GM19043 (cell line): Measurements from ENCODE around the gene DUS1L.

Experiments
- ATAC-seq: cut with Tn5 transposase; IDR thresholded peaks from one replicate; pipeline ENCODE4 v1.9.1; 2021; ENCODE audit warnings: low read depth; ENCODE audit not compliant: unreplicated experiment

Gene DUS1L

DNA sequence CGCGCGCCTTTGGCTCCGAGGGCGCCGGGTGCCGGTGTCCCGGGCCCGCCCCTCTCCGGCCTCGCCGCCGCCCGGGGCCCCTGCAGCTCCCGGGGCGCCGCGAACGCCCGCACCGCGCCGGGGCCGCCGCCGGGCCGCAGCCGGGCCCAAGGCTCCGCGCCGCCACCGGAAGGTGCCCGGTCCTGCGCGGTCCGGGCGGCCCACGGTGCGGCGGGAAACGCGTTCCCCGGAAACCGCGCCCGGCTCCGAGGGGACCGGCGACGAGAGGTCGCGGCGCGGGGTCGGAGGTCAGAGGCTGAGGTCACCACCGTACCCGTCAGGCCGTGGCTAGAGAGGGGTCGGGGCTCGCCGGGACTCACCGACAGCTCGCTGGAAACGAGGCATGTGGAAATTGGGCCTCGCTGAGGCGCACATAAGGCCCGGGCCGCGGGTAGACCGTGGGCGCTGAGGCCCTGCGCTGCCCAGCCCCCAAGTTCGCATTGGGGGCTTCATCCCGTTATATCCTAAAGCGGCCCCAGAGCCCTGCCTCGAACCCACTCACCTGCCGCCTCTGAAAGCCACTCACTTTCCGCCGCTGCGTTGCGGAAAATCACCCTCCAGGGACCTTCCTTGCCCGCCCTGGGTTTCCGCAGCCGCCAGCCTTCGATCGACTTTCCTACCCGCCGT, at the start of gene DUS1L:
Gene DUS1L (minus strand): TSS at position 167 of the 666 bp plus-strand sequence. CDS start 745 bp downstream, outside the sequence.
- no peak for ATAC-seq

- no peak for ATAC-seq
Observed at GRCh38 chr17:82114872-82115271, 49.3 kb upstream of the DUS1L start.

DNA sequence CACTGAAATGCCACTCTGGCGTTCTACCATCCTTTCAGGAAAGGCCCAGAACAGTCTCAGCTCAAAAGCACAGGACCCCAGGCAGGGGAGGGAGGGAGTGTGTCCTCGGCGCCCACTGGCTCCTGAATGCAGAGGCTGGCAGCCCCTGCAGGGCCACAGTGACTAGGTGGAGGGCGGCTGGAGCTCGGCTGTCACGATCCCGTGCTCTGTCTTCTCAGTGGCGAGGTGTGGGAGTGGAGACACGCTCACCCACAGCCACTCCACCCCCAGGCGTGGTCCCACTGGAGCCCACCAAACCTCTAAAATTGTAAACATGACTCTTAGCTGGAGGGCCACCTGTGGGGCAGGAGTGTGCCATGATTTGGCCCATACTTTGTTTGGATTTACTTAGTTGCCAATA, 48.8 kb upstream of the DUS1L start:
- no peak for ATAC-seq

- no peak for ATAC-seq
Observed at GRCh38 chr17:82113941-82114340, 48.3 kb upstream of the DUS1L start.

- no peak for ATAC-seq
Observed at GRCh38 chr17:82113422-82113821, 47.8 kb upstream of the DUS1L start.

DNA sequence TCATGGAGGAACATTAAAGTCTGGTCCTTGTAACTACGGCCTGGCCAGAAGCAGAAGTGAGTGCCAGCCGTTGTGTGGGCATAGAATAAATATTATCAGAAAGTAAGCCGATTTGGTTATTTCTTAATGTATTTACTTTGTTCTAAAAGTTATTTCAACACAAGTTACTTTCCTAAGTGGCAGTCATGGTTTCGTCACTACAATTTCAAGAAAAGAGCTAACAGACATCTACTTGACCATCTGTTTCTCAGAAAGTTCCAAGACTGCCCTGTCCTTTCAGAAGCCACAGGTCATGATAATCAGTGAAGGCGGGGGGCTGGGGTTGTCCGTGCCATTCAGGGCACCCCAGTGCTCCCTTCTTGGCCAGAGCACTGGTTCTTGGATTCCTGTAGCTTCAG, 47.3 kb upstream of the DUS1L start:
- no peak for ATAC-seq

GRCh38 chr17:82112181-82112913, 46.7 kb upstream of the DUS1L start:
- ATAC-seq: no peak

DNA sequence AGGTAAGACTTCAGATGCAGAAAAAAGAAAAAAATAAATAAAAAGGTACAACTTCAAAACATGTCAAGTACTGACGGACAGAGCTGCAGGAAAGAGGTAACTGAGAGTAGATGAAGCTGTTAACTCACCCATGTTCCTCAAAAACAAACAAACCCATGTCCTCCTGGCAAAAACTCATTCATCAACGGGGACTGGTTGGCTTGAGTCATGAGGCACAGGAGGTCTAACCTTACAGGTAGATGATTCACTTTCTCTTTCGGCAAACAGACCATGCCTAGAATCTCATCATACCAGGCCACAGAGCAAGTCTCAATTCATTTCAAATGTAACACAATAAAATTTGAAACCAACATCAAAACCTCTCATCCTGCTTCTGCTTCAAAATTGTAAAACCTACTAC, 44.7 kb upstream of the DUS1L start:
- no peak for ATAC-seq

GRCh38 chr17:82108961-82109475, 43.4 kb upstream of the DUS1L start:
- no peak for ATAC-seq

DNA sequence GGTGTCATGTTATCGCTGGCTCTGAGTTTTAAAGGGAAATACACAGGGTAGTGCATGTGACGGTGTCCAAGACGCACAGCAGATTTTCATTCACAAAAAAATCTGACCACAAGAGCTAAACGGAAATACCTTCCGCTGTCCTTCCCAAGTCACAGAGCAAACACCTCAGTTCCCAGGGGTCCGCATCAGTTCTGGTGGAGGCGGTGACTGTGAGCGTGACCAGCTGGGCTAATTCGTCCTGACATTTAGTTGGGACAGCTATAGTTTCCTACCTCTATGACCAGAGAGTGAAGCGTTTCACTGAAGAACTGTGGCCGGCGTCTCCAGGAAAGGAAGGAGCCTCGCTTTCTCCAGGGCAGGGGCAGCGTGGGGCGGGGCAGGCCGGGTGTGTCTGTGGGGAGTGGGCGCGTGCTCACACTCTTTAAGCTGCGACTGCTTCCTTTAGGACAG, 42.9 kb upstream of the DUS1L start:
- no peak for ATAC-seq

GRCh38 chr17:82108038-82108437, 42.4 kb upstream of the DUS1L start:
- no peak for ATAC-seq

DNA sequence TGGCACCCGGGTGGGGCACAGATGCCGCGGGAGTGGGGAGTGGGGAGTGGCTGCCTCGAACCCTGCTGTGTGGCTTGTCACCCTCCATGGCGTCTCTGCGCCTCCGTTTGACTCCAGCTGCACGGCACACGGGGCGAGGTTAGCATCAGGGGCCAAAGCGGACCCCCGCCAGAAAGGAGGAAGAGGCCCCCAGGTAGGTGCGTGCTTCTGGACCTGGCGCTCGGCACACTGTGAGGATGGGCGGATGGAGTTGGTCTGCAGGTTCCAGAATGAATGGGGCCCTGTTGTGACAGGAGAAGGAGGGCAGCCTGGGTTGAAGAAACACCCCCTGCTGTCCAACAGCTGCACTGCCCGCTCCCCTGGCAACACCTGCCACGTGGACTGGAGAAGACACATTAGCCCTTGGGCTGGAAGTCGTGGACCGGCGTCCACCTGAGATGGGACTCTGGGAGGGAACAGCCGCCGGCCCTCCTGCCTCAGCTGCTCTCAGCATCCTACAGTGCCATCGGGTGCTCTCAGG, 41.8 kb upstream of the DUS1L start:
- ATAC-seq: no peak

GRCh38 chr17:82106688-82107305, 41.2 kb upstream of the DUS1L start:
- no peak for ATAC-seq

DNA sequence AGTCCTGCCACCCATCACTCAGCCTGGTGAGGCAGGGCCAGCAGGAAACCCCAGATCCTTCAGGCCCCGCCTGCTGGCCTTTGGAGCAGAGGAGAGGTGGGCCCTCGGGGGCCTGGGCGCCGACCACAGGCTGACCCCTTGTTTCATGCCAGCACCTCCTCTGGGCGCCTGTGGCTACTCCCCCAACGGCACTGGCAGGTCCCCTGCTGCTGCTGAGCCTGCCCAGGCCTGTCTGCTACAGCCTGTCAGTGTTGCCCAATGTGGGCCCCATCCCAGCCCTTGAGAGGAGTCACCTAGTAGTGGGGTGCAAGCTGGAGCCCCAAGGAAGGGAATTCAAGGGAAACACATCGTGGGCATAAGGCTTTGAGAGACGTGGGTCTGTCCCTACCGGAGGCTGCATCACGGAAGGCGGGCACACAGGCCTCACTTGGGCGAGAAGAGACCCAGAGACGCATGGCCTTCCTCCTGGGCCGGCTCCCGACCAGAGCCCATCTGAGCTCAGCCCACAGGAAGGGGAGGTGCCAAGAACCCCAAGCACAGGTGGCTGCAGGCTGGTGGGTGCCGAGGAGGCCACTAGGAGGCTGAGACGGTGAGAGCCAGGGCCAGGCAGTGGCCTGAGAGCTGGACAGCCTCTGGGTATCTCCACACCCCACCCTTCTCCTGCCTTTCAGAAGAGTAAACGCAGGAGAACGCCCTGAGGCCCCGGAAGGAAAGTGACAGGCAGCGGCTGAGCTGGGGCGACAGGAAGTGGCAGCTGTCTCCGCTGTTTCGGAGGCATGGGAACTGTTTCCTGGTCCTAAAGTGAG, 40.5 kb upstream of the DUS1L start:
- peak; percentile 84 for ATAC-seq

- no peak for ATAC-seq
Observed at GRCh38 chr17:82105417-82105881, 39.8 kb upstream of the DUS1L start.

- ATAC-seq: no peak
Observed at GRCh38 chr17:82104797-82105416, 39.3 kb upstream of the DUS1L start.

DNA sequence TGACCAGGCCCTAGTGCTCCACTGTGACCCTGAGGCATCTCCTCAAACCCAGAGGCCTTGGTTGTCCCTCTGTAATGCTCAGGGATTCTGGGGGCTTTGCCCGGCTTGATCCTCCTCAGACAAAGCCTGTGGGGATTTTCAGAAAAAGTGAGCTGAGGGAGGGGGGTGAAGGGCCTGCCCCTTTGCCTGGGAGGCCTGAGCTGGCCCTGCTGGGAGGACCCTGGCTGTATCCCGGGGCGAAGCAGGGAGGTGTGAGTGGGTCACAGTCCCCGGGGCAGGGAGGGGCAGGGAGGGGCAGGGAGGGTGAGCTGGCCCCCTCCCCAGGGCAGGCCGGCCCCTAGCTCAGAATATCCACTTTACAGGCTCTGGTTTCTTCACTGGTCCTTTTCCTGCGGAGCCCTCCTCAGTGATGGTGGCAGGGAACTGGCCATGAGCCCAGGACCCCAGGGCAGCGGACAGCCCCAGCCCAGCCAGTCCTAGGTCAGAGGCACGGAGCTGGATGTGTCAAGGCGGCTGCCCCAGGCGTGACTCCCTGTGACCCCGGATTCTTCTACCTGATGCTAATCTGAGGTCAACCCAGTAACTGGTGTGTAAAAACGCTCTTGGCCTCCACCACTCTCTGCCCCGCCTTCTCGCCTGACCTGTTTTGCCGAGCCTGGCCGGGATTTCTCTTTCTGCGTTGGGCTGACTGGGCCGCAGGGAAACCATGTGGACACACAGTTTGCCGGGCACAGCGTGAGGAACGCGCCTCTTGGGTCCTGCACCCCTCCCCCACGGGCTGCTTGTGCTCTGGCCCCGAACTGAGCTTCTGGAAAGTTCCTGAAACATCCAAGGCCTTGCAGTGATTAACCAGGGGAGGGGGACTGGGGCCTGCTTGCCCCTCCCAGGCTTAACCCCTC, 38.2 kb upstream of the DUS1L start:
- ATAC-seq: no peak

GRCh38 chr17:82101767-82102679, 36.4 kb upstream of the DUS1L start:
- no peak for ATAC-seq
